H1 (cell line): ENCODE results near the gene BRAT1.

Experiments
- ASH2L ChIP-seq: fragments of 200-600, 300-600 bp; sonication (generic); IDR thresholded peaks from one replicate; pipeline ENCODE4 v1.7.1; 2017; ENCODE audit warnings: low read length
- CEBPB ChIP-seq: IDR thresholded peaks from 2 replicates; pipeline ENCODE4 v1.6.1; 2012; ENCODE audit warnings: low read depth, low read length
- EZH2 ChIP-seq: fragments of 200-600 bp; sonication (generic); IDR thresholded peaks from 2 replicates; pipeline ENCODE4 v1.7.1; 2012; ENCODE audit warnings: low read depth, mild to moderate bottlenecking, moderate library complexity, low read length, inconsistent platforms; ENCODE audit not compliant: severe bottlenecking
- FOSL1 ChIP-seq: IDR thresholded peaks from 2 replicates; pipeline ENCODE4 v1.6.1; 2011; ENCODE audit warnings: mild to moderate bottlenecking, low read depth, low read length, moderate library complexity; ENCODE audit not compliant: insufficient read depth
- HDAC2 ChIP-seq, 2 experiments: fragments of 300-600 bp in 1 of 2; sonication (generic) in 1 of 2; IDR thresholded peaks; 2 replicates each; pipeline ENCODE4 v1.6.1; 2011 to 2012; ENCODE audit warnings: low read depth in 2 of 2, low read length in 2 of 2, mild to moderate bottlenecking in 2 of 2, moderate library complexity in 2 of 2, borderline replicate concordance in 1 of 2, inconsistent platforms in 1 of 2
- KDM5A ChIP-seq: fragments of 200-600 bp; IDR thresholded peaks from 2 replicates; pipeline ENCODE4 v1.7.1; 2012; ENCODE audit warnings: mild to moderate bottlenecking, low read length, inconsistent platforms, mixed read lengths
- POLR2A ChIP-seq, 2 experiments: IDR thresholded peaks; 1 replicate in 1 of 2; 2 replicates in 1 of 2; pipeline ENCODE4 v1.6.1; 2011; ENCODE audit warnings: low read depth in 2 of 2, low read length in 2 of 2, mild to moderate bottlenecking in 2 of 2; ENCODE audit errors: control extremely low read depth in 1 of 2
- POLR2AphosphoS5 ChIP-seq: IDR thresholded peaks from 2 replicates; pipeline ENCODE4 v1.6.1; 2011; ENCODE audit warnings: low read depth, low read length
- RAD21 ChIP-seq, 2 experiments: IDR thresholded peaks in 1 of 2; conservative IDR thresholded peaks in 1 of 2; 2 replicates each; pipeline ENCODE4 v1.6.1; 2011; ENCODE audit warnings: low read depth in 2 of 2, low read length in 2 of 2, improper control_type of control experiment in 1 of 2, inconsistent platforms in 1 of 2, mild to moderate bottlenecking in 1 of 2, moderate library complexity in 1 of 2
- SAP30 ChIP-seq: fragments of 300-600 bp; sonication (generic); IDR thresholded peaks from 2 replicates; pipeline ENCODE4 v1.7.1; 2012; ENCODE audit warnings: low read length, moderate library complexity, mild to moderate bottlenecking, inconsistent platforms; ENCODE audit not compliant: insufficient read depth, insufficient replicate concordance
- SRF ChIP-seq: IDR thresholded peaks from 2 replicates; pipeline ENCODE4 v1.6.1; 2011; ENCODE audit warnings: mild to moderate bottlenecking, low read depth, low read length, moderate library complexity
- TF ChIP-seq, protein P1 (sequence below), 3 experiments: IDR thresholded peaks; 1 replicate in 2 of 3; 2 replicates in 1 of 3; pipeline versions ENCODE4 v1.5.1 to v1.6.1; 2011; ENCODE audit warnings: low read length in 3 of 3, mild to moderate bottlenecking in 3 of 3, inconsistent platforms in 2 of 3, low read depth in 1 of 3, moderate library complexity in 1 of 3; ENCODE audit not compliant: insufficient read depth in 1 of 3; ENCODE audit errors: control extremely low read depth in 1 of 3
- TF ChIP-seq, protein P2 (sequence below): IDR thresholded peaks from 2 replicates; pipeline ENCODE4 v1.6.1; 2011; ENCODE audit warnings: low read depth, mild to moderate bottlenecking, low read length; ENCODE audit not compliant: insufficient read depth

DNA sequence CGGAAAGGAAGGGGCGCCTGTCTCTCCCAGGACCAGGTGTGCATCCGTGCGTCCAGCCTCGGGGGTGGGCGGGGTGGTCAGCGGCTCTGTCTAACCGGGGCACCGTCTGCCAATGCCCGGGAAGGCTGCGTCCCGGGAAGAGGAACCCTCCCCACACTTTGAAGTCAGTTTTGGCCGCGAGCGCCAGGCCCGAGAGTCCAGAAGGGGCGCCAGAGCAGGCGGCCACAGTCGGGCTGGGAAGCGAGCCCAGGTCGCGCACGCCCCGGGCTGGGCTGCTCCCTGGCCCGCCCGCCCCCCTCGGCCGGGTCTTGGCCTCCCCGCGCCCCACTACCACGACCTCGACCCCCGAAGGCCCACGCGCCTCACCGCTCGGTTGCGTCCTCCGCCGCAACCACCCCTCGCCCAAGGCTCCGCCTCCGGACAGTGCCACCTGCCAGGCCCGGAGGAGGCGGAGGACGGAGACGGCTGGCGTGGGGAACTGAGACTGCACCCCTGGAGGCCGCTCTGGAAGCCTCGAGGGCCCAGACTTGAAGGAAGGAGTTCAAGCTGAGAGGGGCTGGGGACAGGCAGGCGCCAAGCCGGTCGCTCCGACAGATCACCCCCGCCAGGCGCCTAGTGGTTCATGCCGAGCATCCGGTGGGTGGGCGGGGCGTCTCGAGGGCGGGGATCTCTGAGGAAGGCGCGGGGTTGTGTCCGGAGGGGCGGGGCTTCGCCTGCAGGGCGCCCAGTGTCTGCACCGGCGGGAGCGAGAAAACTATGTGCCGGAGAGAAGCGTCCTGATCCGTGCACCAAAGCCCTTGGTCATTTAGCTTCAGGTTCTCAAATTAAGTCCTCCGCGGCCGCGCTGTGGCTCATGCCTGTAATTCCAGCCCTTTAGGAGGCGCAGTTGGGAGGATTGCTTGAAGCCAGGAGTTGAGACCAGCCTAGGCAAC lies at the start of gene BRAT1:
- TF ChIP-seq, protein P1, sequence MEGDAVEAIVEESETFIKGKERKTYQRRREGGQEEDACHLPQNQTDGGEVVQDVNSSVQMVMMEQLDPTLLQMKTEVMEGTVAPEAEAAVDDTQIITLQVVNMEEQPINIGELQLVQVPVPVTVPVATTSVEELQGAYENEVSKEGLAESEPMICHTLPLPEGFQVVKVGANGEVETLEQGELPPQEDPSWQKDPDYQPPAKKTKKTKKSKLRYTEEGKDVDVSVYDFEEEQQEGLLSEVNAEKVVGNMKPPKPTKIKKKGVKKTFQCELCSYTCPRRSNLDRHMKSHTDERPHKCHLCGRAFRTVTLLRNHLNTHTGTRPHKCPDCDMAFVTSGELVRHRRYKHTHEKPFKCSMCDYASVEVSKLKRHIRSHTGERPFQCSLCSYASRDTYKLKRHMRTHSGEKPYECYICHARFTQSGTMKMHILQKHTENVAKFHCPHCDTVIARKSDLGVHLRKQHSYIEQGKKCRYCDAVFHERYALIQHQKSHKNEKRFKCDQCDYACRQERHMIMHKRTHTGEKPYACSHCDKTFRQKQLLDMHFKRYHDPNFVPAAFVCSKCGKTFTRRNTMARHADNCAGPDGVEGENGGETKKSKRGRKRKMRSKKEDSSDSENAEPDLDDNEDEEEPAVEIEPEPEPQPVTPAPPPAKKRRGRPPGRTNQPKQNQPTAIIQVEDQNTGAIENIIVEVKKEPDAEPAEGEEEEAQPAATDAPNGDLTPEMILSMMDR (IDR thresholded peaks at IDR 0.05; ENCODE audit: control extremely low read depth in 1 of 3, insufficient read depth in 1 of 3, low read depth in 1 of 3, low read length in 3 of 3) = peak; percentile 41 to 54 (median 46)
- TF ChIP-seq POLR2A (IDR thresholded peaks at IDR 0.05; ENCODE audit: control extremely low read depth in 1 of 2, low read depth in 2 of 2, low read length in 2 of 2) (peak in 1 of 2 experiments; percentile 76; a peak in 2 of 3 replicates), FOSL1 (no peak), SAP30 (no peak), ASH2L (peak; percentile 29), CEBPB (no peak), KDM5A (no peak), HDAC2 (IDR thresholded peaks at IDR 0.05; ENCODE audit: borderline replicate concordance in 1 of 2, low read depth in 2 of 2, low read length in 2 of 2) (no peak), EZH2 (no peak), RAD21 (IDR thresholded peaks at IDR 0.05 in 1 of 2, conservative IDR thresholded peaks at IDR 0.05 in 1 of 2; ENCODE audit: low read depth in 2 of 2, low read length in 2 of 2) (peak; percentile 10 to 39; a peak in 3 of 4 replicates), POLR2AphosphoS5 (peak; percentile 44; the same call in 1 of the 2 replicates), SRF (no peak)
- TF ChIP-seq, protein P2, sequence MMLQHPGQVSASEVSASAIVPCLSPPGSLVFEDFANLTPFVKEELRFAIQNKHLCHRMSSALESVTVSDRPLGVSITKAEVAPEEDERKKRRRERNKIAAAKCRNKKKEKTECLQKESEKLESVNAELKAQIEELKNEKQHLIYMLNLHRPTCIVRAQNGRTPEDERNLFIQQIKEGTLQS = no peak
